Peyer's patch (tissue), 4 donors: Measurements from ENCODE around the gene LSM12.

Experiments used
- CTCF ChIP-seq, 6 experiments: fragments of 450-650 bp in 4 of 6; fragments of 200-600 bp in 2 of 6; sonication (generic) in 1 of 6; IDR thresholded peaks; one replicate each; pipeline ENCODE4 v1.5.1; 2017 to 2019; ENCODE audit warnings: antibody characterized with exemption in 6 of 6, mild to moderate bottlenecking in 3 of 6, moderate library complexity in 1 of 6
- POLR2A ChIP-seq, 2 donors: fragments of 450-650 bp; IDR thresholded peaks; one replicate each; pipeline ENCODE4 v1.5.1; 2017; ENCODE audit warnings: antibody characterized with exemption in 2 of 2, mild to moderate bottlenecking in 2 of 2, moderate library complexity in 2 of 2

DNA sequence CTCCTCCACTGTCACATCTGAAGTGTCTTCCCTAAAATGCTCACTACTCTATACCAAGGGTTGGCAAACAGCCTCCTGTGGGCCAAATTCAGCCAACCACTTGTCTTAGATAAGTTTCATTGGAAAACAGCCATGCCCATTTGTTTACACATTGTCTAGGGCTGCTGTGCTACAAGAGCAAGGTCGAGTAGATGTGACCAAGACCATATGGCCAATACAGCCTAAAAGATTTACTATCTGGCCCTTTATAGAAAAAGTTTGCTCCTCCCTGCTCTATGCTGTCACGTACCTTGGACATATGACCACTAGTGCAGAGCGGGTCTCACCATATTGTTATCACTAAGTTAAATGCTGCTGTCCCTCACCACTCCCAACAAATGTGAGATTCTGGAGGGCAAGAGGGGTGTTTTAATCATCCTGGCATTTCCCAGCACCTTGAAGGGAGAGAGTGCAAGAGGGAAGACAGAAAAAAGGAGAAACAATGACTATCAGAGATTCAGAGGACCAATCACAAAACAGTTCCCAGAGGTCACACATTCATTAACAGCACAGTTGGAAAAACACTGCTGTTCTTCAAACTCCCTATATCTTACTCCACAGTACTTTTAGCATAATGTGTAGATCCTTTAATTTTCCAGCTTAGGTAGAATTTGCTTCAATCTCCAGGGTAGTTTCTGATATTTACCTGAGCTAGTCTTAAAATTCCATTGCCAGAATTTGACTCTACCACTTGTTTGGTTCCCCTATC lies 13.2 kb downstream of the LSM12 start:
- no peak for TF ChIP-seq CTCF (IDR thresholded peaks at IDR 0.05)
- TF ChIP-seq POLR2A (IDR thresholded peaks at IDR 0.05): no peak
